GM12878 (cell line): ENCODE data around the gene GAPDHS. TPM values are rescaled to one million over a fixed set of nuclear protein-coding genes. Genes with fewer than 3 reads are reported as not detected.

Source experiments
- ATAC-seq: fragments of 200-7000 bp; cut with Tn5 transposase; 3 replicates; pipeline ENCODE4 v1.9.1; 2020; ENCODE audit warnings: mild to moderate bottlenecking, moderate library complexity
- BruUV-seq: library from RNA; stranded (reverse); fragments of 400-500 nt; replicated peaks from 2 replicates; lab custom pipeline; 2021; lab: Mats Ljungman, UMichigan
- CTCF ChIA-PET: fragments of 300-600 bp; sonication (Branson Sonifier 250); formaldehyde crosslinking; extraction: SDS; loops from one replicate; lab custom pipeline; 2021; ENCODE audit warnings: inconsistent platforms; lab: Yijun Ruan, JAX
- POLR2A ChIA-PET: fragments of 350-600 bp; formaldehyde crosslinking; extraction: SDS; loops from one replicate; lab custom pipeline; 2021; ENCODE audit warnings: inconsistent platforms; lab: Charles Lee
- RAD21 ChIA-PET: fragments of 300-600 bp; sonication (Branson Sonifier 250); formaldehyde crosslinking; loops from one replicate; lab custom pipeline; 2023; ENCODE audit warnings: antibody characterized with exemption; ENCODE audit not compliant: unreplicated experiment; lab: Charles Lee
- SMC1A ChIA-PET: fragments of 300-600 bp; sonication (Branson Sonifier 250); formaldehyde crosslinking; loops from one replicate; lab custom pipeline; 2023; ENCODE audit not compliant: unreplicated experiment, uncharacterized antibody; lab: Charles Lee
- DNase-seq: peaks from one replicate; pipeline ENCODE4 v3.0.0-alpha.2; 2011; ENCODE audit warnings: low read depth, low spot score
- FAIRE-seq: peaks from 3 replicates; lab custom pipeline; 2011; peaks lifted over from hg19 to GRCh38; lab: Jason Lieb, UNC
- H2AFZ ChIP-seq: 2 replicates; pipeline ENCODE4 v1.6.0; 2011; ENCODE audit warnings: low read depth, low read length, control low read depth; ENCODE audit not compliant: control insufficient read depth
- H3K27ac ChIP-seq: 2 replicates; pipeline ENCODE4 v1.5.1; 2011; ENCODE audit warnings: control low read depth; ENCODE audit not compliant: control insufficient read depth, insufficient read depth
- H3K27me3 ChIP-seq, 2 experiments: replicated peaks in 1 of 2; 2 replicates each; pipeline versions ENCODE4 v1.6.0 to v1.6.1; 2011; ENCODE audit warnings: low read length in 1 of 2; ENCODE audit not compliant: control insufficient read depth in 2 of 2, insufficient read depth in 2 of 2
- H3K36me3 ChIP-seq, 2 experiments: 2 replicates each; pipeline ENCODE4 v1.5.1; 2011; ENCODE audit warnings: low read length in 1 of 2; ENCODE audit not compliant: control insufficient read depth in 2 of 2, insufficient read depth in 2 of 2
- H3K4me1 ChIP-seq: 2 replicates; pipeline ENCODE4 v1.6.1; 2011; ENCODE audit warnings: mild to moderate bottlenecking, low read length, moderate library complexity, mixed read lengths; ENCODE audit not compliant: control insufficient read depth, insufficient read depth
- H3K4me2 ChIP-seq: 2 replicates; pipeline ENCODE4 v1.6.0; 2011; ENCODE audit warnings: control low read depth; ENCODE audit not compliant: control insufficient read depth, insufficient read depth
- H3K4me3 ChIP-seq: fragments of 200-600 bp; sonication (generic); 2 replicates; pipeline ENCODE4 v1.5.1; 2016
- H3K79me2 ChIP-seq: 2 replicates; pipeline ENCODE4 v1.6.0; 2011; ENCODE audit warnings: low read length; ENCODE audit not compliant: control insufficient read depth, insufficient read depth
- H3K9ac ChIP-seq: 2 replicates; pipeline ENCODE4 v1.8.0; 2011; ENCODE audit warnings: low read length, control low read depth, mixed read lengths; ENCODE audit not compliant: control insufficient read depth, insufficient read depth
- H3K9me3 ChIP-seq: replicated peaks from 3 replicates; pipeline ENCODE4 v1.5.1; 2011; ENCODE audit warnings: mild to moderate bottlenecking, low read length; ENCODE audit not compliant: control insufficient read depth, insufficient read depth
- H4K20me1 ChIP-seq: 2 replicates; pipeline ENCODE4 v1.6.0; 2011; ENCODE audit not compliant: control insufficient read depth, insufficient read depth
- BACH1 ChIP-seq: fragments of 450-650 bp; IDR thresholded peaks from 2 replicates; pipeline ENCODE4 v1.6.1; 2017; ENCODE audit warnings: mild to moderate bottlenecking, borderline replicate concordance
- BCL3 ChIP-seq: IDR thresholded peaks from 2 replicates; pipeline ENCODE4 v1.6.1; 2011; ENCODE audit warnings: borderline replicate concordance, low read depth, mild to moderate bottlenecking, moderate library complexity, low read length; ENCODE audit not compliant: insufficient read depth, poor library complexity, severe bottlenecking
- BHLHE40 ChIP-seq, 2 experiments: fragments of 450-650 bp in 1 of 2; IDR thresholded peaks; 2 replicates each; pipeline ENCODE4 v1.6.1; 2011 to 2017; ENCODE audit warnings: low read depth in 2 of 2, borderline replicate concordance in 1 of 2, improper control_type of control experiment in 1 of 2, low read length in 1 of 2, mild to moderate bottlenecking in 1 of 2
- CBFB ChIP-seq: IDR thresholded peaks from 2 replicates; pipeline ENCODE4 v1.6.1; 2016; ENCODE audit warnings: antibody characterized with exemption, low read depth
- CREB1 ChIP-seq: IDR thresholded peaks from 2 replicates; pipeline ENCODE4 v1.6.1; 2012; ENCODE audit warnings: low read depth, mild to moderate bottlenecking, inconsistent platforms
- ESRRA ChIP-seq: IDR thresholded peaks from 2 replicates; pipeline ENCODE4 v1.6.1; 2012; ENCODE audit warnings: mild to moderate bottlenecking, low read length, improper control_type of control experiment
- FOXM1 ChIP-seq: IDR thresholded peaks from 2 replicates; pipeline ENCODE4 v1.6.1; 2012; ENCODE audit warnings: low read depth, mild to moderate bottlenecking, inconsistent platforms, low read length, moderate library complexity
- KLF5 ChIP-seq: fragments of 450-650 bp; IDR thresholded peaks from 2 replicates; pipeline ENCODE4 v1.6.1; 2014; ENCODE audit warnings: mild to moderate bottlenecking; ENCODE audit not compliant: partially characterized antibody
- MEF2B ChIP-seq: fragments of 450-650 bp; IDR thresholded peaks from 2 replicates; pipeline ENCODE4 v1.6.1; 2018; ENCODE audit warnings: mild to moderate bottlenecking, moderate library complexity; ENCODE audit not compliant: partially characterized antibody, poor library complexity, severe bottlenecking
- NFXL1 ChIP-seq: fragments of 450-650 bp; IDR thresholded peaks from 2 replicates; pipeline ENCODE4 v1.6.1; 2017; ENCODE audit warnings: antibody characterized with exemption, mild to moderate bottlenecking, borderline replicate concordance
- NR2C2 ChIP-seq: IDR thresholded peaks from 2 replicates; pipeline ENCODE4 v1.6.1; 2011; ENCODE audit warnings: borderline replicate concordance, low read depth; ENCODE audit not compliant: control insufficient read depth, insufficient read length
- PRDM15 ChIP-seq: fragments of 450-650 bp; formaldehyde crosslinking; IDR thresholded peaks from 2 replicates; pipeline ENCODE4 v1.4.0; 2020; ENCODE audit warnings: mild to moderate bottlenecking, moderate library complexity
- RB1 ChIP-seq: fragments of 450-650 bp; formaldehyde crosslinking; IDR thresholded peaks from 2 replicates; pipeline ENCODE4 v1.6.1; 2017; ENCODE audit warnings: mild to moderate bottlenecking, borderline replicate concordance
- SRF ChIP-seq, 2 experiments: IDR thresholded peaks; 2 replicates each; pipeline ENCODE4 v1.6.1; 2011; ENCODE audit warnings: low read depth in 2 of 2, low read length in 2 of 2, mild to moderate bottlenecking in 1 of 2, moderate library complexity in 1 of 2
- STAT3 ChIP-seq: IDR thresholded peaks from 2 replicates; pipeline ENCODE4 v1.6.1; 2011; ENCODE audit warnings: low read depth, low read length, improper control_type of control experiment
- ZNF24 ChIP-seq: fragments of 450-650 bp; IDR thresholded peaks from 2 replicates; pipeline ENCODE4 v1.6.1; 2017; ENCODE audit warnings: antibody characterized with exemption, mild to moderate bottlenecking
- ZSCAN29 ChIP-seq: fragments of 450-650 bp; IDR thresholded peaks from 2 replicates; pipeline ENCODE4 v1.6.1; 2017; ENCODE audit warnings: mild to moderate bottlenecking, moderate library complexity
- WGBS: methylation state at CpG from one replicate; pipeline ENCODE4 v1.1.6; 2016; ENCODE audit warnings: low lambda C conversion rate; ENCODE audit not compliant: insufficient replicate concordance, insufficient coverage; ENCODE audit errors: missing lambda C conversion rate; 5-methylcytosine and 5-hydroxymethylcytosine counted together
- in situ Hi-C: fragments of 300-500 bp; cut with MboI; formaldehyde crosslinking; loops from 9 replicates; pipeline ENCODE4 v1.14.3; 2018; ENCODE audit warnings: mixed read lengths
- intact Hi-C: fragments of 100-400 bp; cut with micrococcal nuclease; formaldehyde crosslinking; loops from one replicate; pipeline ENCODE4 v1.14.2; 2022; ENCODE audit not compliant: unreplicated experiment
- polyA plus RNA-seq, 11 experiments: library from polyadenylated mRNA; depleted of rRNA in 4 of 11; unstranded in 6 of 11; stranded (reverse) in 5 of 11; fragments of >200 nt; fragmentation: Nextera tagmentation in 4 of 11; fragmentation: Illumina TruSeq in 1 of 11; extraction: Ambion mirVana in 4 of 11; extraction: Trizol in 1 of 11; gene quantifications; 1 replicate in 1 of 11; 2 replicates in 10 of 11; pipeline versions ENCODE4 v1.2.1 to v1.2.3, GENCODE V29; 2011 to 2016; ENCODE audit warnings: inconsistent platforms in 2 of 11, missing spikeins in 2 of 11, low read depth in 1 of 11
- total RNA-seq, 4 experiments: library from RNA; depleted of rRNA in 3 of 4; stranded (reverse); fragments of >200 nt in 3 of 4; fragmentation: Illumina TruSeq in 1 of 4; extraction: Trizol in 1 of 4; gene quantifications; 2 replicates each; pipeline versions ENCODE4 v1.2.1 to v1.2.3, GENCODE V29; 2013 to 2021

The GAPDHS gene
- total and polyA plus RNA-seq, 10 of the 15 experiments (the other 5 are each of a cell fraction or from before 2014, with no cell fraction given), result 0.08 TPM; not detected in 9

GRCh38 chr19:35519291-35519690 lies 14.0 kb upstream of the GAPDHS start (continued):
- TF ChIP-seq PRDM15 (CRISPR knock-in tag) (no peak), ZNF24 (no peak), MEF2B (no peak), BCL3 (no peak), ESRRA (no peak)

- H3K36me3 ChIP-seq, result no peaks in the 10 kb centered on the region
- no peak overlapping the region for H3K4me2 ChIP-seq
- RAD21 ChIA-PET, result no interaction called here
- no peaks in the 10 kb centered on the region for H3K4me1 ChIP-seq
- H3K9ac ChIP-seq, result no peak overlapping the region
- in situ Hi-C loops, result no loop called here
- no peaks in the 10 kb centered on the region for H3K9me3 ChIP-seq
- BruUV-seq, result no TSS peak
- DNase-seq (no peak), FAIRE-seq (no peak), ATAC-seq (no peak)
- WGBS, result 60% methylated on average over 16 of the region's 16 CpGs
- POLR2A ChIA-PET, result no interaction called here
- no peak overlapping the region for H3K4me3 ChIP-seq
- H3K27me3 ChIP-seq, result no peaks in the 10 kb centered on the region; a peak in 1 of 4 replicates
- no peak overlapping the region for H2AFZ ChIP-seq
- CTCF ChIA-PET, result interaction anchor here (0.6 to 2.5 kb wide), 3 partner anchors 11 to 281 kb away, joined by 3 to 9 read pairs (median 3); no protein-coding TSS in a partner anchor
- no peaks in the 10 kb centered on the region for H4K20me1 ChIP-seq
- SMC1A ChIA-PET, result no interaction called here
- H3K79me2 ChIP-seq, result no peaks in the 10 kb centered on the region
- no peak overlapping the region for H3K27ac ChIP-seq
- intact Hi-C loops, result no loop called here
- TF ChIP-seq FOXM1, result no peak
- no peak for TF ChIP-seq CBFB
- no peak for TF ChIP-seq BACH1
- TF ChIP-seq NR2C2, result no peak
- no peak for TF ChIP-seq KLF5
- no peak for TF ChIP-seq ZSCAN29
- TF ChIP-seq CREB1, result no peak
- no peak for TF ChIP-seq STAT3
- TF ChIP-seq NFXL1, result no peak
- no peak for TF ChIP-seq SRF (IDR thresholded peaks at IDR 0.05; ENCODE audit: low read depth in 2 of 2, low read length in 2 of 2)
- TF ChIP-seq BHLHE40 (IDR thresholded peaks at IDR 0.05; ENCODE audit: borderline replicate concordance in 1 of 2, low read depth in 2 of 2, low read length in 1 of 2), result no peak
- TF ChIP-seq RB1, result no peak
These were observed 12.0 kb upstream of the GAPDHS start for GRCh38 chr19:35521124-35521743.
